Lung (tissue), 12 donors: Measurements from ENCODE around the gene SHC1. TPM values are rescaled to one million over a fixed set of nuclear protein-coding genes. Genes with fewer than 3 reads are reported as not detected.

Source experiments
- ATAC-seq: fragments of 200-7000 bp; cut with Tn5 transposase; one replicate; pipeline ENCODE4 v1.9.1; 2020; ENCODE audit warnings: moderate number of reproducible peaks; ENCODE audit not compliant: insufficient read depth, low FRiP score
- DNase-seq, 3 donors: peaks; one replicate each; pipeline ENCODE4 v3.0.0-alpha.2; 2013 to 2017
- H3K27ac ChIP-seq, 2 donors: one replicate each; pipeline ENCODE4 v1.5.1; 2013; ENCODE audit warnings: mild to moderate bottlenecking in 2 of 2, moderate library complexity in 2 of 2, control low read depth in 1 of 2, inconsistent platforms in 1 of 2, low read depth in 1 of 2, low read length in 1 of 2
- H3K27me3 ChIP-seq, 3 donors: one replicate each; pipeline ENCODE4 v1.5.1; 2013; ENCODE audit warnings: low read length in 2 of 3; ENCODE audit not compliant: control insufficient read depth in 3 of 3, insufficient read depth in 3 of 3
- H3K36me3 ChIP-seq, 4 donors: one replicate each; pipeline ENCODE4 v1.5.1; 2013; ENCODE audit warnings: low read length in 4 of 4, mild to moderate bottlenecking in 1 of 4, moderate library complexity in 1 of 4; ENCODE audit not compliant: control insufficient read depth in 4 of 4, insufficient read depth in 4 of 4
- H3K4me1 ChIP-seq, 5 donors: one replicate each; pipeline ENCODE4 v1.5.1; 2013; ENCODE audit warnings: low read length in 5 of 5, mild to moderate bottlenecking in 2 of 5, moderate library complexity in 1 of 5; ENCODE audit not compliant: control insufficient read depth in 5 of 5, insufficient read depth in 5 of 5
- H3K4me3 ChIP-seq: one replicate; pipeline ENCODE4 v1.5.1; 2013; ENCODE audit warnings: mild to moderate bottlenecking, control low read depth, moderate library complexity
- H3K9ac ChIP-seq, 2 donors: one replicate each; pipeline ENCODE4 v1.5.1; 2013; ENCODE audit warnings: low read length in 2 of 2, control low read depth in 1 of 2; ENCODE audit not compliant: insufficient read depth in 1 of 2
- H3K9me3 ChIP-seq, 4 donors: one replicate each; pipeline ENCODE4 v1.5.1; 2013; ENCODE audit warnings: low read length in 3 of 4, mild to moderate bottlenecking in 1 of 4, moderate library complexity in 1 of 4; ENCODE audit not compliant: control insufficient read depth in 4 of 4, insufficient read depth in 3 of 4
- WGBS, 2 donors: extraction: QIAGEN DNeasy Blood & Tissue Kit; methylation state at CpG; one replicate each; pipeline ENCODE4 v1.1.7; 2013; 5-methylcytosine and 5-hydroxymethylcytosine counted together
- polyA plus RNA-seq, 2 donors: library from polyadenylated mRNA; stranded (reverse); fragments of 200-250 nt; gene quantifications; one replicate each; pipeline ENCODE4 v1.2.1, GENCODE V29; 2013
- total RNA-seq, 2 donors: library from RNA; depleted of rRNA in 1 of 2; stranded (reverse); fragments of >200 nt in 1 of 2; gene quantifications; one replicate each; pipeline ENCODE4 v1.2.1, GENCODE V29; 2014 to 2021
- TF ChIP-seq, protein P1 (sequence below): IDR thresholded peaks from 2 replicates; pipeline ENCODE4 v1.5.1; 2012; ENCODE audit warnings: mild to moderate bottlenecking; ENCODE audit errors: control extremely low read depth, extremely low read depth
- donor health status: control.
- donor health status: control.
- donor health status: Bipolar disorder and iron deficiency.
- donor health status: healthy.
- donor health status: DM: yes; HTN: yes; CAD: no.

Gene SHC1
- total and polyA plus RNA-seq, 4 donors = 67.6 to 136 (median 93.8) TPM

DNA sequence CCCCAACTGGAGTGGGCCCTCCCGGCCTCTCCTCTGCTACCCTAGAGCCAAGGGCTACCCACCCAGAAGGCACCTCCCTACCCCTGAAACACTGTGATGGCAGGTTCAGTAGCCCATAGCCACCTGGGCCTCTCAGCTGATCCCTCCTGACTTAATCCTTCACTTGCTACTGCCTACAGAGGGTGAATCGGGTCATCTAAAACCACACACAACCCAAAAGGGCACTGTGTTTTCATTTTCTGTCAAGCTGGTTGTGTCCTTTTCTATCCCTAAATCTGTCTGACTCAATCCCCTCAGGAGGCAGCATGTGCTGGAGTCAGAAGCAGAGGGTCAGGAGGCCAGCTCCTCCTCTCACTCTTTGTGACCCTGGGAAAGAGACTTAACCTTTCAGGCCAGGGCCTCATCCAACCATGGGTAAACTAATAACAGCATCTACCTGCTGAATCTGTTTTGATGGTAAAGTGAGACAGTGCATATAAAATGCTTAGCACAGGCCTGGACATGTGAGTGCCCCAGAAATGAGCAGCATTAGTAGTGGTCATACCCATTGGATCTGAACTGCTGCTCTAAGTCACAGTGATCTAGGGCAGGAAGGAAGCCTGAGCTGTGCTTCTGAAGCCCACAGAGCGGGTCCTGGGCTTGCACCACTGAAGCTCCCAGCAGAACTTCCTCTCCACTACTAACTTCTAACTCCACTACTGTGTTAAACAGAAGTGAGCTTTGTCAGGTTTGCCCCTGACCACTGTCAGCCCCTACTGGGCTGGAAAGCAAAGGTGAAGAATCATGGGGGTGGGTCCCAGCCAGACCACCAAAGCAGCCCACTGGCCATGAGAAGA, 45.0 kb downstream of the SHC1 start:
- Histone ChIP-seq H3K9me3 (no peaks in the 10 kb centered on the region), H3K27ac (no peak overlapping the region), H3K9ac (no peak overlapping the region), H3K27me3 (no peaks in the 10 kb centered on the region), H3K4me1 (no peaks in the 10 kb centered on the region), H3K4me3 (no peak overlapping the region), H3K36me3 (peaks cover 0 to 62% (median 23%) of the 10 kb centered on the region in 4 donors)
- WGBS, 2 donors = 83 to 87% methylated on average over 3 of the region's 3 CpGs
- ATAC-seq (no peak), DNase-seq (no peak)
- TF ChIP-seq, protein P1, sequence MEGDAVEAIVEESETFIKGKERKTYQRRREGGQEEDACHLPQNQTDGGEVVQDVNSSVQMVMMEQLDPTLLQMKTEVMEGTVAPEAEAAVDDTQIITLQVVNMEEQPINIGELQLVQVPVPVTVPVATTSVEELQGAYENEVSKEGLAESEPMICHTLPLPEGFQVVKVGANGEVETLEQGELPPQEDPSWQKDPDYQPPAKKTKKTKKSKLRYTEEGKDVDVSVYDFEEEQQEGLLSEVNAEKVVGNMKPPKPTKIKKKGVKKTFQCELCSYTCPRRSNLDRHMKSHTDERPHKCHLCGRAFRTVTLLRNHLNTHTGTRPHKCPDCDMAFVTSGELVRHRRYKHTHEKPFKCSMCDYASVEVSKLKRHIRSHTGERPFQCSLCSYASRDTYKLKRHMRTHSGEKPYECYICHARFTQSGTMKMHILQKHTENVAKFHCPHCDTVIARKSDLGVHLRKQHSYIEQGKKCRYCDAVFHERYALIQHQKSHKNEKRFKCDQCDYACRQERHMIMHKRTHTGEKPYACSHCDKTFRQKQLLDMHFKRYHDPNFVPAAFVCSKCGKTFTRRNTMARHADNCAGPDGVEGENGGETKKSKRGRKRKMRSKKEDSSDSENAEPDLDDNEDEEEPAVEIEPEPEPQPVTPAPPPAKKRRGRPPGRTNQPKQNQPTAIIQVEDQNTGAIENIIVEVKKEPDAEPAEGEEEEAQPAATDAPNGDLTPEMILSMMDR = no peak

DNA sequence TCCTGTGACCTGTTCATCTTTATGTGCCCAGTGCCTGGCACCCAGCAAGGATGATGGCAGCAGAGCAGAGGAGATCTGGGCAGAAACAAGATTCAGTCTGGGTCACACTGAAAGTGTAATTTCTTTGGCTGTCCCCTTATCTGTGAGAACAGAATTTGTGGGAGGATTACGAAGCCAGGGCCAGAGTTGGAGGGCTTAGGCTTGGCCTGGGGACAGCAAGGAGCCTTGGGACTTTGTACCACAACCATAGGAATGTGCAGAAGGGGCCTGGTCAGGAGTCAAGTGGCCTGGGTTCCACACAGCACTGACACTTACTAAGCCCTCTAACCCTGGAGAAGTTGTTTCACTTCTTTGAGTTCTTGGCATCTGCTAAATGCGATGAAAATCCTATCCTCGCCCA, 46.9 kb downstream of the SHC1 start:
- TF ChIP-seq, protein P1 = no peak
- H3K9ac ChIP-seq = no peak overlapping the region
- peaks cover 0 to 53% (median 19%) of the 10 kb centered on the region in 4 donors for H3K36me3 ChIP-seq
- H3K9me3 ChIP-seq = no peaks in the 10 kb centered on the region
- no peaks in the 10 kb centered on the region for H3K27me3 ChIP-seq
- no peak overlapping the region for H3K4me3 ChIP-seq
- H3K27ac ChIP-seq = no peak overlapping the region
- 87 to 92% methylated on average over 3 of the region's 3 CpGs for WGBS, 2 donors
- no peaks in the 10 kb centered on the region for H3K4me1 ChIP-seq
- ATAC-seq = no peak
- DNase-seq = no peak

DNA sequence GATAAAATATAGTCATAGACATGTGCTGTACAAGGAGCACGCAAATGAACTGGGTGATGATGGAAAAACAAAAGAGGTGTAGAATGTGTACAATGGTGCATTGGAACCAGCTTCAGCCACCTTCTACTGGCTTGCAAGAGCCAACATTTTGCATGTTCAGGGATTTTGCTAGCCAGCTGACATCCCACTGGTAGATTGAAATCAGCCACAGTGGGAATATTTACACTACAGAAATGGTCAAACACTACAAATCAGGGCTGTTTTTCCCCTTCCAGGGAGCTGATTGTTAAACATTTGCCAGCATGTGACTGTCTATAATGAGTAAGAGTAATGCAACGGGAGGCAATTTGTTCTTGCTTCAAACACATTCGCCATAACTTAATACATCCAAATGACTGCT, 57.3 kb downstream of the SHC1 start:
- DNase-seq (no peak), ATAC-seq (no peak)
- H3K27me3 ChIP-seq = no peaks in the 10 kb centered on the region
- no peaks in the 10 kb centered on the region for H3K9me3 ChIP-seq
- no peak overlapping the region for H3K9ac ChIP-seq
- WGBS, 2 donors = 88 to 91% methylated on average over 3 of the region's 3 CpGs
- peaks cover 0 to 6% (median 0%) of the 10 kb centered on the region in 5 donors for H3K4me1 ChIP-seq
- H3K36me3 ChIP-seq = peaks cover 0 to 3% (median 0%) of the 10 kb centered on the region in 4 donors
- TF ChIP-seq, protein P1 = no peak
- no peak overlapping the region for H3K4me3 ChIP-seq
- no peak overlapping the region for H3K27ac ChIP-seq
